ENCODE measurements around the gene KCNMB2.

GRCh38 chr3:178602856-178603255 is 66.6 kb downstream of the KCNMB2 start:
- TF ChIP-seq YY1 (IDR thresholded peaks at IDR 0.05; ENCODE audit: low read depth) (no peak), TEAD4 (IDR thresholded peaks at IDR 0.05; ENCODE audit: borderline replicate concordance, insufficient read depth) (no peak), RCOR1 (IDR thresholded peaks at IDR 0.05; ENCODE audit: low read length) (no peak)
- TF ChIP-seq, protein P1, sequence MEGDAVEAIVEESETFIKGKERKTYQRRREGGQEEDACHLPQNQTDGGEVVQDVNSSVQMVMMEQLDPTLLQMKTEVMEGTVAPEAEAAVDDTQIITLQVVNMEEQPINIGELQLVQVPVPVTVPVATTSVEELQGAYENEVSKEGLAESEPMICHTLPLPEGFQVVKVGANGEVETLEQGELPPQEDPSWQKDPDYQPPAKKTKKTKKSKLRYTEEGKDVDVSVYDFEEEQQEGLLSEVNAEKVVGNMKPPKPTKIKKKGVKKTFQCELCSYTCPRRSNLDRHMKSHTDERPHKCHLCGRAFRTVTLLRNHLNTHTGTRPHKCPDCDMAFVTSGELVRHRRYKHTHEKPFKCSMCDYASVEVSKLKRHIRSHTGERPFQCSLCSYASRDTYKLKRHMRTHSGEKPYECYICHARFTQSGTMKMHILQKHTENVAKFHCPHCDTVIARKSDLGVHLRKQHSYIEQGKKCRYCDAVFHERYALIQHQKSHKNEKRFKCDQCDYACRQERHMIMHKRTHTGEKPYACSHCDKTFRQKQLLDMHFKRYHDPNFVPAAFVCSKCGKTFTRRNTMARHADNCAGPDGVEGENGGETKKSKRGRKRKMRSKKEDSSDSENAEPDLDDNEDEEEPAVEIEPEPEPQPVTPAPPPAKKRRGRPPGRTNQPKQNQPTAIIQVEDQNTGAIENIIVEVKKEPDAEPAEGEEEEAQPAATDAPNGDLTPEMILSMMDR (IDR thresholded peaks at IDR 0.05) = no peak

All from SK-N-SH (cell line).